Stimulated activated CD4-positive, alpha-beta T cell treated with anti-CD3 and anti-CD28 coated beads, Interleukin-2, amount 100 ng/mL, for 48 hours (primary cell): Measurements from ENCODE around the gene KIAA1217.

Experiments
- DNase-seq, 2 donors: peaks; one replicate each; pipeline ENCODE4 v3.0.0-alpha.2; 2020

KIAA1217 gene

GRCh38 chr10:24210501-24210900, 1.6 kb downstream of the KIAA1217 start:
- no peak for DNase-seq

GRCh38 chr10:24213266-24213665, 4.3 kb downstream of the KIAA1217 start:
- DNase-seq: no peak

- DNase-seq: no peak
Measured at GRCh38 chr10:24213881-24214280, 4.9 kb downstream of the KIAA1217 start.

GRCh38 chr10:24214762-24215161, 5.8 kb downstream of the KIAA1217 start:
- DNase-seq: no peak

GRCh38 chr10:24215196-24215595, 6.3 kb downstream of the KIAA1217 start:
- no peak for DNase-seq

- no peak for DNase-seq
Measured at GRCh38 chr10:24215603-24216002, 6.7 kb downstream of the KIAA1217 start.

- DNase-seq: no peak
Measured at GRCh38 chr10:24219963-24220362, 11.0 kb downstream of the KIAA1217 start.

- no peak for DNase-seq
Measured at GRCh38 chr10:24223341-24223740, 14.4 kb downstream of the KIAA1217 start.

GRCh38 chr10:24223953-24224352, 15.0 kb downstream of the KIAA1217 start:
- DNase-seq: no peak

- no peak for DNase-seq
Measured at GRCh38 chr10:24228642-24229041, 19.7 kb downstream of the KIAA1217 start.

GRCh38 chr10:24229909-24230308, 21.0 kb downstream of the KIAA1217 start:
- DNase-seq: no peak

- DNase-seq: no peak
Measured at GRCh38 chr10:24231200-24231599, 22.3 kb downstream of the KIAA1217 start.

- no peak for DNase-seq
Measured at GRCh38 chr10:24234784-24235183, 25.8 kb downstream of the KIAA1217 start.

- no peak for DNase-seq
Measured at GRCh38 chr10:24235471-24235870, 26.5 kb downstream of the KIAA1217 start.

- DNase-seq: no peak
Measured at GRCh38 chr10:24237801-24238395, 29.0 kb downstream of the KIAA1217 start.

- no peak for DNase-seq
Measured at GRCh38 chr10:24238519-24239247, 29.7 kb downstream of the KIAA1217 start.

- DNase-seq: no peak
Measured at GRCh38 chr10:24239289-24240040, 30.5 kb downstream of the KIAA1217 start.

- DNase-seq: no peak
Measured at GRCh38 chr10:24240041-24240751, 31.3 kb downstream of the KIAA1217 start.

- DNase-seq: no peak
Measured at GRCh38 chr10:24241536-24242040, 32.6 kb downstream of the KIAA1217 start.

- DNase-seq: no peak
Measured at GRCh38 chr10:24242562-24242961, 33.6 kb downstream of the KIAA1217 start.

GRCh38 chr10:24246365-24246764, 37.4 kb downstream of the KIAA1217 start:
- no peak for DNase-seq

- DNase-seq: no peak
Measured at GRCh38 chr10:24247841-24248240, 38.9 kb downstream of the KIAA1217 start.

- DNase-seq: no peak
Measured at GRCh38 chr10:24249829-24250415, 41.0 kb downstream of the KIAA1217 start.
